Prostate gland (tissue), 2 donors: ENCODE data around the gene KDELR3.

ENCODE experiments used
- CTCF ChIP-seq, 4 experiments: fragments of 200-600 bp in 2 of 4; fragments of 450-650 bp in 2 of 4; sonication (generic) in 2 of 4; IDR thresholded peaks; 1 replicate in 3 of 4; 2 replicates in 1 of 4; pipeline ENCODE4 v1.5.1; 2016 to 2019; ENCODE audit warnings: antibody characterized with exemption in 4 of 4, mild to moderate bottlenecking in 2 of 4, moderate library complexity in 2 of 4
- POLR2A ChIP-seq: fragments of 450-650 bp; IDR thresholded peaks from one replicate; pipeline ENCODE4 v1.6.1; 2016; ENCODE audit warnings: antibody characterized with exemption, mild to moderate bottlenecking
- POLR2AphosphoS5 ChIP-seq: sonication (generic); formaldehyde crosslinking; IDR thresholded peaks from one replicate; pipeline ENCODE4 v1.6.1; 2017; ENCODE audit warnings: antibody characterized with exemption

GRCh38 chr22:38456272-38456835 lies 11.5 kb upstream of the KDELR3 start:
- no peak for TF ChIP-seq POLR2A
- no peak for TF ChIP-seq CTCF (IDR thresholded peaks at IDR 0.05)
- TF ChIP-seq POLR2AphosphoS5: no peak
